WTC11 (cell line): ENCODE results near the gene FFAR3.

Experiments
- CREB1 ChIP-seq: sonication (generic); formaldehyde crosslinking; IDR thresholded peaks from 2 replicates; pipeline ENCODE4 v1.8.0; 2023; ENCODE audit warnings: mild to moderate bottlenecking, missing genetic modification reagents
- FOXP1 ChIP-seq: sonication (generic); formaldehyde crosslinking; IDR thresholded peaks from 2 replicates; pipeline ENCODE4 v1.8.0; 2022; ENCODE audit warnings: missing genetic modification reagents, mild to moderate bottlenecking, moderate library complexity, borderline replicate concordance
- FOXP4 ChIP-seq: sonication (generic); formaldehyde crosslinking; IDR thresholded peaks from 2 replicates; pipeline ENCODE4 v1.8.0; 2022; ENCODE audit warnings: mild to moderate bottlenecking, missing genetic modification reagents
- GABPB1 ChIP-seq: sonication (generic); formaldehyde crosslinking; IDR thresholded peaks from 2 replicates; pipeline ENCODE4 v1.8.1; 2023; ENCODE audit warnings: mild to moderate bottlenecking, missing genetic modification reagents
- MYBL2 ChIP-seq: sonication (generic); formaldehyde crosslinking; IDR thresholded peaks from 2 replicates; pipeline ENCODE4 v1.8.1; 2023; ENCODE audit warnings: mild to moderate bottlenecking, moderate library complexity, missing genetic modification reagents
- NR3C1 ChIP-seq: sonication (generic); formaldehyde crosslinking; conservative IDR thresholded peaks from 2 replicates; pipeline ENCODE4 v1.8.1; 2023; ENCODE audit warnings: low read depth, mild to moderate bottlenecking, missing genetic modification reagents
- STAT6 ChIP-seq: sonication (generic); formaldehyde crosslinking; conservative IDR thresholded peaks from 2 replicates; pipeline ENCODE4 v1.8.1; 2023; ENCODE audit warnings: mild to moderate bottlenecking, low read depth, missing genetic modification reagents, moderate library complexity
- ZBTB43 ChIP-seq: sonication (generic); formaldehyde crosslinking; IDR thresholded peaks from 2 replicates; pipeline ENCODE4 v1.8.1; 2023; ENCODE audit warnings: mild to moderate bottlenecking, missing genetic modification reagents
- TF ChIP-seq, protein P1 (sequence below): fragments of 200-600 bp; IDR thresholded peaks from 2 replicates; pipeline ENCODE4 v1.8.0; 2022; ENCODE audit warnings: antibody characterized with exemption
- TF ChIP-seq, protein P2 (sequence below): sonication (generic); formaldehyde crosslinking; IDR thresholded peaks from 2 replicates; pipeline ENCODE4 v1.8.1; 2022; ENCODE audit warnings: low read depth, missing genetic modification reagents, borderline replicate concordance
- TF ChIP-seq, protein P3 (sequence below): sonication (generic); formaldehyde crosslinking; IDR thresholded peaks from 2 replicates; pipeline ENCODE4 v1.8.0; 2023; ENCODE audit warnings: mild to moderate bottlenecking, missing genetic modification reagents

GRCh38 chr19:35373492-35373891, 15.2 kb downstream of the FFAR3 start:
- TF ChIP-seq, protein P1, sequence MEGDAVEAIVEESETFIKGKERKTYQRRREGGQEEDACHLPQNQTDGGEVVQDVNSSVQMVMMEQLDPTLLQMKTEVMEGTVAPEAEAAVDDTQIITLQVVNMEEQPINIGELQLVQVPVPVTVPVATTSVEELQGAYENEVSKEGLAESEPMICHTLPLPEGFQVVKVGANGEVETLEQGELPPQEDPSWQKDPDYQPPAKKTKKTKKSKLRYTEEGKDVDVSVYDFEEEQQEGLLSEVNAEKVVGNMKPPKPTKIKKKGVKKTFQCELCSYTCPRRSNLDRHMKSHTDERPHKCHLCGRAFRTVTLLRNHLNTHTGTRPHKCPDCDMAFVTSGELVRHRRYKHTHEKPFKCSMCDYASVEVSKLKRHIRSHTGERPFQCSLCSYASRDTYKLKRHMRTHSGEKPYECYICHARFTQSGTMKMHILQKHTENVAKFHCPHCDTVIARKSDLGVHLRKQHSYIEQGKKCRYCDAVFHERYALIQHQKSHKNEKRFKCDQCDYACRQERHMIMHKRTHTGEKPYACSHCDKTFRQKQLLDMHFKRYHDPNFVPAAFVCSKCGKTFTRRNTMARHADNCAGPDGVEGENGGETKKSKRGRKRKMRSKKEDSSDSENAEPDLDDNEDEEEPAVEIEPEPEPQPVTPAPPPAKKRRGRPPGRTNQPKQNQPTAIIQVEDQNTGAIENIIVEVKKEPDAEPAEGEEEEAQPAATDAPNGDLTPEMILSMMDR, result no peak
- TF ChIP-seq, protein P2, sequence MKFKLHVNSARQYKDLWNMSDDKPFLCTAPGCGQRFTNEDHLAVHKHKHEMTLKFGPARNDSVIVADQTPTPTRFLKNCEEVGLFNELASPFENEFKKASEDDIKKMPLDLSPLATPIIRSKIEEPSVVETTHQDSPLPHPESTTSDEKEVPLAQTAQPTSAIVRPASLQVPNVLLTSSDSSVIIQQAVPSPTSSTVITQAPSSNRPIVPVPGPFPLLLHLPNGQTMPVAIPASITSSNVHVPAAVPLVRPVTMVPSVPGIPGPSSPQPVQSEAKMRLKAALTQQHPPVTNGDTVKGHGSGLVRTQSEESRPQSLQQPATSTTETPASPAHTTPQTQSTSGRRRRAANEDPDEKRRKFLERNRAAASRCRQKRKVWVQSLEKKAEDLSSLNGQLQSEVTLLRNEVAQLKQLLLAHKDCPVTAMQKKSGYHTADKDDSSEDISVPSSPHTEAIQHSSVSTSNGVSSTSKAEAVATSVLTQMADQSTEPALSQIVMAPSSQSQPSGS, result no peak
- TF ChIP-seq FOXP4 (CRISPR knock-in tag) (no peak), NR3C1 (CRISPR knock-in tag) (no peak), CREB1 (CRISPR knock-in tag) (no peak), FOXP1 (no peak), ZBTB43 (CRISPR knock-in tag) (no peak), STAT6 (no peak), MYBL2 (CRISPR knock-in tag) (no peak), GABPB1 (no peak)
- TF ChIP-seq, protein P3, sequence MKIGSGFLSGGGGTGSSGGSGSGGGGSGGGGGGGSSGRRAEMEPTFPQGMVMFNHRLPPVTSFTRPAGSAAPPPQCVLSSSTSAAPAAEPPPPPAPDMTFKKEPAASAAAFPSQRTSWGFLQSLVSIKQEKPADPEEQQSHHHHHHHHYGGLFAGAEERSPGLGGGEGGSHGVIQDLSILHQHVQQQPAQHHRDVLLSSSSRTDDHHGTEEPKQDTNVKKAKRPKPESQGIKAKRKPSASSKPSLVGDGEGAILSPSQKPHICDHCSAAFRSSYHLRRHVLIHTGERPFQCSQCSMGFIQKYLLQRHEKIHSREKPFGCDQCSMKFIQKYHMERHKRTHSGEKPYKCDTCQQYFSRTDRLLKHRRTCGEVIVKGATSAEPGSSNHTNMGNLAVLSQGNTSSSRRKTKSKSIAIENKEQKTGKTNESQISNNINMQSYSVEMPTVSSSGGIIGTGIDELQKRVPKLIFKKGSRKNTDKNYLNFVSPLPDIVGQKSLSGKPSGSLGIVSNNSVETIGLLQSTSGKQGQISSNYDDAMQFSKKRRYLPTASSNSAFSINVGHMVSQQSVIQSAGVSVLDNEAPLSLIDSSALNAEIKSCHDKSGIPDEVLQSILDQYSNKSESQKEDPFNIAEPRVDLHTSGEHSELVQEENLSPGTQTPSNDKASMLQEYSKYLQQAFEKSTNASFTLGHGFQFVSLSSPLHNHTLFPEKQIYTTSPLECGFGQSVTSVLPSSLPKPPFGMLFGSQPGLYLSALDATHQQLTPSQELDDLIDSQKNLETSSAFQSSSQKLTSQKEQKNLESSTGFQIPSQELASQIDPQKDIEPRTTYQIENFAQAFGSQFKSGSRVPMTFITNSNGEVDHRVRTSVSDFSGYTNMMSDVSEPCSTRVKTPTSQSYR (CRISPR knock-in tag), result no peak
